Measurements from ENCODE around the gene ADAMTSL2.

Gene ADAMTSL2

DNA sequence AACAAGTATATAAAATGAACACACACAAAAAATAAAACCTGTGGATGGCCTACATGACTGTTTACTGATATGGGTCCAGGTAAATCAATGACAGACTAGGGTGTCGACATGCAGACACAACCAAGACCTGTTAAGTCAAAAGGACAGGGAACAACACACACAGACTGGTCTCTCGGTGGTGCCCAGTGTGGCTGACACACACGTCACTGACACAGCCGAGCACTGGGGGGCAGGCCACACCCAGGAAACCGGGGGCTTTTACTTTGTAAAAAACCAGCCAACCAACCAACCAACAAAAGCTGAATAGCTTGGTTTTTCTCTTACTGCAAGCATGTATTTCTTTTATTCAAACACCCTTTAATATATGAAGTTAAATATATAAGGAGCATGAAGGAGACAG is 69.7 kb downstream of the ADAMTSL2 start:
- peaks cover 3% of the 10 kb centered on the region for H3K27me3 ChIP-seq (ENCODE audit: insufficient read depth, poor library complexity, severe bottlenecking)
- no peak overlapping the region for H3K27ac ChIP-seq (replicated peaks)
- no peak for DNase-seq (ENCODE audit: low read depth in 1 of 2, low spot score in 1 of 2)
- TF ChIP-seq POLR2AphosphoS5 (IDR thresholded peaks at IDR 0.05; ENCODE audit: low read depth) (no peak), SPI1 (IDR thresholded peaks at IDR 0.05; ENCODE audit: borderline replicate concordance, low read depth) (no peak)
- no peak overlapping the region for H3K4me3 ChIP-seq (replicated peaks; ENCODE audit: insufficient read depth, low read length)

DNA sequence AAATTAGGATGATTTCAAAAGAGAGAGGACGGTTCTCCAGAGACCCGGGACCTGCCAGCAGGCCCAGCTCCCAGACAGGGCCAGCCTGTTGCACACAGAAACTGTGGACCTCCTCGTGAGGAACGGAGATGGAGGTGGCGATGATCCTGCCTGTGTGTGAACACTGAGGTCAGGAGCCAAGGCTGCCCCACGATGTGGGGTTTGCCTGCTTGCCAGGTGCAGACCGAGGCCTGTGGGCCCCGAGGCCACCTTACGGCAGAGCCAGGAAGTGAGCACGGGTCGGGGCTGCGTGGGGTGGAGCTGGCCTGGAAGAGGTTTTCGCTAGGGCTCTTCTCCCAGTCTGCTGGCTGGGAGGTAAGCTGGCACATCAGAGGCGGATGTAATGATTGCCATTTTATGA is 70.4 kb downstream of the ADAMTSL2 start:
- Histone ChIP-seq H3K27ac (replicated peaks) (no peak overlapping the region), H3K4me3 (replicated peaks; ENCODE audit: insufficient read depth, low read length) (no peak overlapping the region), H3K27me3 (ENCODE audit: insufficient read depth, poor library complexity, severe bottlenecking) (peaks cover 3% of the 10 kb centered on the region)
- DNase-seq (ENCODE audit: low read depth in 1 of 2, low spot score in 1 of 2), result no peak
- TF ChIP-seq SPI1 (IDR thresholded peaks at IDR 0.05; ENCODE audit: borderline replicate concordance, low read depth), result no peak

DNA sequence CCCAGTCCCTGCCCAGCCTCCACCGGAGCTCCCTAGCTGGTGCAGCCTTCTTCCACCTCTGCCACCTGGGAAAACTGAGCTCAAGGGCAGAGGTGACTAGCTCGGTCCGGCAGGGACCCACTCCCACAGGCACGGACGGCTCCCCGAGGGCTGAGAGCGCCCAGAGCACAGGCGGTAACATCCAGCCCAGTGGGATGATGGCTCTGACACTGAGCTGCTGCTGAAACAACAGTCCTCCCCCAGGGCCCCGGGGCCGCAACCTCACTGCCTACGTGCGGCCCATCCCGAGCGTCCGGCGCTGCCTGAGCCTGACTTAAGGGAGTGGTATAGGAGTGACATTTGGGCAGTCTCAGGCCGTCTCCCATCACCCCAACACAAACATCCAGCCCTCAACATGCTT is 70.9 kb downstream of the ADAMTSL2 start:
- DNase-seq (ENCODE audit: low read depth in 1 of 2, low spot score in 1 of 2), result no peak
- H3K4me3 ChIP-seq (replicated peaks; ENCODE audit: insufficient read depth, low read length), result no peak overlapping the region
- no peak overlapping the region for H3K27ac ChIP-seq (replicated peaks)
- TF ChIP-seq POLR2AphosphoS5 (IDR thresholded peaks at IDR 0.05; ENCODE audit: low read depth) (no peak), SPI1 (IDR thresholded peaks at IDR 0.05; ENCODE audit: borderline replicate concordance, low read depth) (no peak), GABPA (IDR thresholded peaks at IDR 0.05; ENCODE audit: low read depth) (no peak)
- TF ChIP-seq, protein P1, sequence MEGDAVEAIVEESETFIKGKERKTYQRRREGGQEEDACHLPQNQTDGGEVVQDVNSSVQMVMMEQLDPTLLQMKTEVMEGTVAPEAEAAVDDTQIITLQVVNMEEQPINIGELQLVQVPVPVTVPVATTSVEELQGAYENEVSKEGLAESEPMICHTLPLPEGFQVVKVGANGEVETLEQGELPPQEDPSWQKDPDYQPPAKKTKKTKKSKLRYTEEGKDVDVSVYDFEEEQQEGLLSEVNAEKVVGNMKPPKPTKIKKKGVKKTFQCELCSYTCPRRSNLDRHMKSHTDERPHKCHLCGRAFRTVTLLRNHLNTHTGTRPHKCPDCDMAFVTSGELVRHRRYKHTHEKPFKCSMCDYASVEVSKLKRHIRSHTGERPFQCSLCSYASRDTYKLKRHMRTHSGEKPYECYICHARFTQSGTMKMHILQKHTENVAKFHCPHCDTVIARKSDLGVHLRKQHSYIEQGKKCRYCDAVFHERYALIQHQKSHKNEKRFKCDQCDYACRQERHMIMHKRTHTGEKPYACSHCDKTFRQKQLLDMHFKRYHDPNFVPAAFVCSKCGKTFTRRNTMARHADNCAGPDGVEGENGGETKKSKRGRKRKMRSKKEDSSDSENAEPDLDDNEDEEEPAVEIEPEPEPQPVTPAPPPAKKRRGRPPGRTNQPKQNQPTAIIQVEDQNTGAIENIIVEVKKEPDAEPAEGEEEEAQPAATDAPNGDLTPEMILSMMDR (IDR thresholded peaks at IDR 0.05; ENCODE audit: insufficient read depth, low read length), result no peak
- TF ChIP-seq, protein P2, sequence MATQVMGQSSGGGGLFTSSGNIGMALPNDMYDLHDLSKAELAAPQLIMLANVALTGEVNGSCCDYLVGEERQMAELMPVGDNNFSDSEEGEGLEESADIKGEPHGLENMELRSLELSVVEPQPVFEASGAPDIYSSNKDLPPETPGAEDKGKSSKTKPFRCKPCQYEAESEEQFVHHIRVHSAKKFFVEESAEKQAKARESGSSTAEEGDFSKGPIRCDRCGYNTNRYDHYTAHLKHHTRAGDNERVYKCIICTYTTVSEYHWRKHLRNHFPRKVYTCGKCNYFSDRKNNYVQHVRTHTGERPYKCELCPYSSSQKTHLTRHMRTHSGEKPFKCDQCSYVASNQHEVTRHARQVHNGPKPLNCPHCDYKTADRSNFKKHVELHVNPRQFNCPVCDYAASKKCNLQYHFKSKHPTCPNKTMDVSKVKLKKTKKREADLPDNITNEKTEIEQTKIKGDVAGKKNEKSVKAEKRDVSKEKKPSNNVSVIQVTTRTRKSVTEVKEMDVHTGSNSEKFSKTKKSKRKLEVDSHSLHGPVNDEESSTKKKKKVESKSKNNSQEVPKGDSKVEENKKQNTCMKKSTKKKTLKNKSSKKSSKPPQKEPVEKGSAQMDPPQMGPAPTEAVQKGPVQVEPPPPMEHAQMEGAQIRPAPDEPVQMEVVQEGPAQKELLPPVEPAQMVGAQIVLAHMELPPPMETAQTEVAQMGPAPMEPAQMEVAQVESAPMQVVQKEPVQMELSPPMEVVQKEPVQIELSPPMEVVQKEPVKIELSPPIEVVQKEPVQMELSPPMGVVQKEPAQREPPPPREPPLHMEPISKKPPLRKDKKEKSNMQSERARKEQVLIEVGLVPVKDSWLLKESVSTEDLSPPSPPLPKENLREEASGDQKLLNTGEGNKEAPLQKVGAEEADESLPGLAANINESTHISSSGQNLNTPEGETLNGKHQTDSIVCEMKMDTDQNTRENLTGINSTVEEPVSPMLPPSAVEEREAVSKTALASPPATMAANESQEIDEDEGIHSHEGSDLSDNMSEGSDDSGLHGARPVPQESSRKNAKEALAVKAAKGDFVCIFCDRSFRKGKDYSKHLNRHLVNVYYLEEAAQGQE (IDR thresholded peaks at IDR 0.05; ENCODE audit: insufficient replicate concordance, low read depth), result no peak
- peaks cover 3% of the 10 kb centered on the region for H3K27me3 ChIP-seq (ENCODE audit: insufficient read depth, poor library complexity, severe bottlenecking)

DNA sequence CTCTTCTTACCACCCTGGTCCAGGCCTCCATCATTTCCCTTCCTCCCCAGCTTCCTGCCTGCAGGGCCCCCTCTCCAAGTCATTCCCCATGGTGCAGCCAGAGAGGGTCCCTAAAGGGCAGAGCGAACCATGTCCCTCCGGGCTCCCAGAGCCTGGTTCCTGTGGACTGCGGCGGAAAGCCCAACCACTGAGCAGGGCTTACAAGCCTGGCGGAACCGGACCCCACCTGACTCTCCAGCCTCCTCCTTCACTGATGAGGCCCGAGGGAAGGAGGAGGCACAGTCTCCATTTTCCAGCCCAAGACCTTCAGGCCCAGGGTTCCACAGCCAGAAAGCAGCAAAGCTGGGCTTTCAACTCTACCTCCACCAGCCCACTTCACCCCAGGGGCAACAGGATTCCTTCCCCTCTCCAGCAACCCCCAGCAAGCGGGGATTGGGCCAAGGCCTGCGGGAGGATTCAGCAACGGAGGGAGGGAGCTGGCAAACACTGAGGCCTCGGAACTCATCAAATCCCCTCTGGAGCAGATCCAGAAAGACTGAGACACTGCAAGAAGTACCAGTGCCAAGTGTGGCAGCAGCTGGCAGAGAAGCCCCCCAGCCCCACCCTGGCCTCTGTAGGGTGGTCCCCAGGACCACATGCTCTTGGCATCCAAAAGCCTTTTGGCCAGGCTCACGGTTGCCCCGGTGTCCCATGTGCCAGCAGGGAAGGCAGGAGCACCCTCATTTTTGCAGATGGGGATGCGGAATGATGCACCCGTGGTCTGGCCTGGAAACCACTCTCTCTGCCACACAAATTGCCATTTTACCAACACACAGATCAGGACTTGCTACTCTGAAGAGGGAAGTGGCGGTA is 71.6 kb downstream of the ADAMTSL2 start:
- no peak for DNase-seq (ENCODE audit: low read depth in 1 of 2, low spot score in 1 of 2)
- TF ChIP-seq GABPA (IDR thresholded peaks at IDR 0.05; ENCODE audit: low read depth) (no peak), POLR2AphosphoS5 (IDR thresholded peaks at IDR 0.05; ENCODE audit: low read depth) (no peak), SPI1 (IDR thresholded peaks at IDR 0.05; ENCODE audit: borderline replicate concordance, low read depth) (no peak)
- TF ChIP-seq, protein P1 (IDR thresholded peaks at IDR 0.05; ENCODE audit: insufficient read depth, low read length), result no peak
- TF ChIP-seq, protein P2 (IDR thresholded peaks at IDR 0.05; ENCODE audit: insufficient replicate concordance, low read depth), result no peak
- Histone ChIP-seq H3K27ac (replicated peaks) (no peak overlapping the region), H3K4me3 (replicated peaks; ENCODE audit: insufficient read depth, low read length) (no peak overlapping the region), H3K27me3 (ENCODE audit: insufficient read depth, poor library complexity, severe bottlenecking) (peaks cover 3% of the 10 kb centered on the region)

DNA sequence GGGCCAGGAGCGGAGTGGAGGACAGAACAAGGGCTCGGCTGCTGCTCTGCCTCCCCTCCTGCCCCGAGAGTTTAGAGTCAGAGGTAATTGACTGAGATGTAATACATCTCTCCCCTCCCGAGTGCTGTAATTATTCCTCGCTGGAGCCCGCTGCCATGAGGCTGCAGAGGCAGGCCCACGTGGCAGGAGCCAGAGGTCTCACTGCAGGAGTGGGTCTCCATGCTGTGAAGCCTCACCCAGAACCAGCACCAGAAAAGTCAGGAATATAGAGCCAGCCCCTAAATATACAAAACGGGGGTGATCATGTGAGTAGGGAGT is 72.2 kb downstream of the ADAMTSL2 start:
- Histone ChIP-seq H3K27ac (replicated peaks) (no peak overlapping the region), H3K27me3 (ENCODE audit: insufficient read depth, poor library complexity, severe bottlenecking) (peaks cover 3% of the 10 kb centered on the region), H3K4me3 (replicated peaks; ENCODE audit: insufficient read depth, low read length) (no peak overlapping the region)
- no peak for DNase-seq (ENCODE audit: low read depth in 1 of 2, low spot score in 1 of 2)
- TF ChIP-seq GABPA (IDR thresholded peaks at IDR 0.05; ENCODE audit: low read depth) (no peak), SPI1 (IDR thresholded peaks at IDR 0.05; ENCODE audit: borderline replicate concordance, low read depth) (no peak), POLR2AphosphoS5 (IDR thresholded peaks at IDR 0.05; ENCODE audit: low read depth) (no peak)
- TF ChIP-seq, protein P2 (IDR thresholded peaks at IDR 0.05; ENCODE audit: insufficient replicate concordance, low read depth), result no peak

Measured in HL-60 (cell line).